Measurements from ENCODE around the gene DEGS2.

Gene DEGS2

GRCh38 chr14:100192672-100193416 is 33.4 kb upstream of the DEGS2 start (continued):
- TF ChIP-seq AEBP2 (tag by site-specific recombination; IDR thresholded peaks at IDR 0.05; ENCODE audit: borderline replicate concordance) (no peak), WT1 (tag by site-specific recombination; IDR thresholded peaks at IDR 0.05) (peak; percentile 25; the same call in 1 of the 2 replicates), YY1 (tag by site-specific recombination; IDR thresholded peaks at IDR 0.05) (peak; percentile 64; the same call in 1 of the 2 replicates), ZEB2 (tag by site-specific recombination; IDR thresholded peaks at IDR 0.05) (peak; percentile 99), ZNF184 (tag by site-specific recombination; IDR thresholded peaks at IDR 0.05) (0 out of 2 replicates have a peak, but pooled peaks have one; percentile 37), ZNF664 (tag by site-specific recombination; IDR thresholded peaks at IDR 0.05) (no peak), ZNF10 (tag by site-specific recombination; IDR thresholded peaks at IDR 0.05) (no peak), ZNF324 (tag by site-specific recombination; IDR thresholded peaks at IDR 0.05) (0 out of 2 replicates have a peak, but pooled peaks have one; percentile 44), CTCF (tag by site-specific recombination; IDR thresholded peaks at IDR 0.05) (peak; percentile 97), ZNF157 (tag by site-specific recombination; IDR thresholded peaks at IDR 0.05) (no peak), HOXD13 (CRISPR knock-in tag; IDR thresholded peaks at IDR 0.05; ENCODE audit: borderline replicate concordance) (no peak), ZNF280C (tag by site-specific recombination; IDR thresholded peaks at IDR 0.05) (no peak), BCL11B (tag by site-specific recombination; IDR thresholded peaks at IDR 0.05; ENCODE audit: low read depth) (peak; percentile 92), PRDM10 (tag by site-specific recombination; IDR thresholded peaks at IDR 0.05) (peak; percentile 58; the same call in 1 of the 2 replicates), ZNF138 (tag by site-specific recombination; IDR thresholded peaks at IDR 0.05; ENCODE audit: borderline replicate concordance) (no peak), ZNF391 (tag by site-specific recombination; IDR thresholded peaks at IDR 0.05; ENCODE audit: borderline replicate concordance, low read depth) (no peak; the same call in 1 of the 2 replicates), ZSCAN30 (tag by site-specific recombination; IDR thresholded peaks at IDR 0.05) (peak; percentile 58), SP3 (tag by site-specific recombination; IDR thresholded peaks at IDR 0.05) (peak; percentile 90), ZNF561 (tag by site-specific recombination; IDR thresholded peaks at IDR 0.05; ENCODE audit: borderline replicate concordance) (peak; percentile 48; the same call in 1 of the 2 replicates), KLF17 (tag by site-specific recombination; IDR thresholded peaks at IDR 0.05) (peak; percentile 58), ZNF132 (tag by site-specific recombination; IDR thresholded peaks at IDR 0.05; ENCODE audit: borderline replicate concordance) (no peak), KLF9 (tag by site-specific recombination; IDR thresholded peaks at IDR 0.05; ENCODE audit: low read depth) (peak; percentile 80), ZNF18 (tag by site-specific recombination; IDR thresholded peaks at IDR 0.05) (no peak), ZNF248 (tag by site-specific recombination; IDR thresholded peaks at IDR 0.05) (no peak), KLF1 (tag by site-specific recombination; IDR thresholded peaks at IDR 0.05) (peak; percentile 72), GLIS2 (tag by site-specific recombination; IDR thresholded peaks at IDR 0.05) (peak; percentile 88)

All from HEK293 (cell line).